DOHH2 (cell line): ENCODE measurements around the gene EMSY.
"Not testable (repeated sequence)": the region's sequence is repeated elsewhere in the genome, so short reads cannot be mapped to it uniquely, and the experiment has no call there.

Experiments
- EZH2phosphoT487 ChIP-seq: fragments of 200-600 bp; sonication (generic); IDR thresholded peaks from 2 replicates; pipeline ENCODE4 v1.6.1; 2017; ENCODE audit warnings: borderline replicate concordance, mild to moderate bottlenecking, antibody characterized with exemption, low read length, moderate library complexity, mixed read lengths
- TF ChIP-seq, protein P1 (sequence below): fragments of 200-600 bp; sonication (generic); IDR thresholded peaks from one replicate; pipeline ENCODE4 v1.5.1; 2014; ENCODE audit warnings: antibody characterized with exemption, mild to moderate bottlenecking, low read depth, low read length; ENCODE audit not compliant: poor library complexity, severe bottlenecking

DNA sequence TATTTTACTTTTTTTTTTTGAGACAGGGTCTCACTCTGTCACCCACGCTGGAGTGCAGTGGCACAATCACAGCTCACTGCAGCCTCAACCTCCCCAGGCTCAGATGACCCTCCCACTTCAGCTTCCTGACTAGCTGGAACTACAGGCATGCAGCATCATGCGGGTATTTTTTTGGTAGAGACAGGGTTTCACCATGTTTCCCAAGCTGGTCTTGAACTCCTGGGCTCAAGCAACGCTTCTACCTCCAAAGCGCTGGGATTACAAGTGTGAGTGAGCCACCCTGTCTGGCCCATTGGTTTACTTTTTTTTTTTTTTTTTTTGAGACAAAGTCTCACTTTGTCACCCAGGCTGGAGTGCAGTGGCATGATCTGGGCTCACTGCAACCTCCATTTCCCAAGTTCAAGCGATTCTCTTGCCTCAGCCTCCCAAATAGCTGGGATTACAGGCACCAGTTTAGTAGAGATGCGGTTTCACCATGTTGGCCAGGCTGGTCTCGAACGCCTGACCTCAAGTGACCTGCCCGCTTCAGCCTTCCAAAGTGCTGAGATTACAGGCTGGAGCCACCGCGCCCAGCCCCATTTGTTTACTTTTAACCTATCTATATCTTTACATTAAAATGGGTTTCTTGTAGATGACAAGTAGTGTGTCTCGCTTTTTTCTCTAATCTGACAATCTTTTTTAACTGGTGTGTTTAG lies 127.5 kb downstream of the EMSY start:
- TF ChIP-seq, protein P1, sequence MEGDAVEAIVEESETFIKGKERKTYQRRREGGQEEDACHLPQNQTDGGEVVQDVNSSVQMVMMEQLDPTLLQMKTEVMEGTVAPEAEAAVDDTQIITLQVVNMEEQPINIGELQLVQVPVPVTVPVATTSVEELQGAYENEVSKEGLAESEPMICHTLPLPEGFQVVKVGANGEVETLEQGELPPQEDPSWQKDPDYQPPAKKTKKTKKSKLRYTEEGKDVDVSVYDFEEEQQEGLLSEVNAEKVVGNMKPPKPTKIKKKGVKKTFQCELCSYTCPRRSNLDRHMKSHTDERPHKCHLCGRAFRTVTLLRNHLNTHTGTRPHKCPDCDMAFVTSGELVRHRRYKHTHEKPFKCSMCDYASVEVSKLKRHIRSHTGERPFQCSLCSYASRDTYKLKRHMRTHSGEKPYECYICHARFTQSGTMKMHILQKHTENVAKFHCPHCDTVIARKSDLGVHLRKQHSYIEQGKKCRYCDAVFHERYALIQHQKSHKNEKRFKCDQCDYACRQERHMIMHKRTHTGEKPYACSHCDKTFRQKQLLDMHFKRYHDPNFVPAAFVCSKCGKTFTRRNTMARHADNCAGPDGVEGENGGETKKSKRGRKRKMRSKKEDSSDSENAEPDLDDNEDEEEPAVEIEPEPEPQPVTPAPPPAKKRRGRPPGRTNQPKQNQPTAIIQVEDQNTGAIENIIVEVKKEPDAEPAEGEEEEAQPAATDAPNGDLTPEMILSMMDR, result not testable (repeated sequence)
- TF ChIP-seq EZH2phosphoT487, result not testable (repeated sequence)
